Lung (tissue), 16 donors: Measurements from ENCODE around the gene OR2W3. TPM values are rescaled to one million over a fixed set of nuclear protein-coding genes. Genes with fewer than 3 reads are reported as not detected.

ENCODE experiments used
- ATAC-seq: fragments of 200-7000 bp; cut with Tn5 transposase; one replicate; pipeline ENCODE4 v1.9.1; 2020; ENCODE audit warnings: moderate number of reproducible peaks; ENCODE audit not compliant: insufficient read depth, low FRiP score
- DNase-seq, 3 donors: peaks; one replicate each; pipeline ENCODE4 v3.0.0-alpha.2; 2013 to 2017
- H3K27ac ChIP-seq, 2 donors: one replicate each; pipeline ENCODE4 v1.5.1; 2013; ENCODE audit warnings: mild to moderate bottlenecking in 2 of 2, moderate library complexity in 2 of 2, control low read depth in 1 of 2, inconsistent platforms in 1 of 2, low read depth in 1 of 2, low read length in 1 of 2
- H3K27me3 ChIP-seq, 3 donors: one replicate each; pipeline ENCODE4 v1.5.1; 2013; ENCODE audit warnings: low read length in 2 of 3; ENCODE audit not compliant: control insufficient read depth in 3 of 3, insufficient read depth in 3 of 3
- H3K36me3 ChIP-seq, 4 donors: one replicate each; pipeline ENCODE4 v1.5.1; 2013; ENCODE audit warnings: low read length in 4 of 4, mild to moderate bottlenecking in 1 of 4, moderate library complexity in 1 of 4; ENCODE audit not compliant: control insufficient read depth in 4 of 4, insufficient read depth in 4 of 4
- H3K4me1 ChIP-seq, 5 donors: one replicate each; pipeline ENCODE4 v1.5.1; 2013; ENCODE audit warnings: low read length in 5 of 5, mild to moderate bottlenecking in 2 of 5, moderate library complexity in 1 of 5; ENCODE audit not compliant: control insufficient read depth in 5 of 5, insufficient read depth in 5 of 5
- H3K4me3 ChIP-seq: one replicate; pipeline ENCODE4 v1.5.1; 2013; ENCODE audit warnings: mild to moderate bottlenecking, control low read depth, moderate library complexity
- H3K9ac ChIP-seq, 2 donors: one replicate each; pipeline ENCODE4 v1.5.1; 2013; ENCODE audit warnings: low read length in 2 of 2, control low read depth in 1 of 2; ENCODE audit not compliant: insufficient read depth in 1 of 2
- H3K9me3 ChIP-seq, 4 donors: one replicate each; pipeline ENCODE4 v1.5.1; 2013; ENCODE audit warnings: low read length in 3 of 4, mild to moderate bottlenecking in 1 of 4, moderate library complexity in 1 of 4; ENCODE audit not compliant: control insufficient read depth in 4 of 4, insufficient read depth in 3 of 4
- WGBS, 2 donors: extraction: QIAGEN DNeasy Blood & Tissue Kit; methylation state at CpG; one replicate each; pipeline ENCODE4 v1.1.7; 2013; 5-methylcytosine and 5-hydroxymethylcytosine counted together
- long read RNA-seq, 5 donors: transcript quantifications; one replicate each; lab custom pipeline, GENCODE V29; 2026
- polyA plus RNA-seq, 2 donors: library from polyadenylated mRNA; stranded (reverse); fragments of 200-250 nt; gene quantifications; one replicate each; pipeline ENCODE4 v1.2.1, GENCODE V29; 2013
- total RNA-seq, 2 donors: library from RNA; depleted of rRNA in 1 of 2; stranded (reverse); fragments of >200 nt in 1 of 2; gene quantifications; one replicate each; pipeline ENCODE4 v1.2.1, GENCODE V29; 2014 to 2021
- TF ChIP-seq, protein P1 (sequence below): IDR thresholded peaks from 2 replicates; pipeline ENCODE4 v1.5.1; 2012; ENCODE audit warnings: mild to moderate bottlenecking; ENCODE audit errors: control extremely low read depth, extremely low read depth
- donor health status: control.
- donor health status: control.
- donor health status: Bipolar disorder and iron deficiency.
- donor health status: healthy.
- donor health status: DM: yes; HTN: yes; CAD: no.

Gene OR2W3
- total RNA-seq (1 to 10 TPM; 1.1 to 2.0 TPM), polyA plus RNA-seq (under 1 TPM; 0.31 to 0.35 TPM)
- long read RNA-seq, donor 1, partial matches to known transcripts = 0 of 1 reads
- long read RNA-seq, donor 1, other reads (novel, unspliced or antisense) = 0 of 1 reads
- long read RNA-seq, donor 2 = 0 reads
- long read RNA-seq, donor 3 = 0 reads
- long read RNA-seq, donor 4 = 0 reads
- long read RNA-seq, donor 5 = 0 reads

DNA sequence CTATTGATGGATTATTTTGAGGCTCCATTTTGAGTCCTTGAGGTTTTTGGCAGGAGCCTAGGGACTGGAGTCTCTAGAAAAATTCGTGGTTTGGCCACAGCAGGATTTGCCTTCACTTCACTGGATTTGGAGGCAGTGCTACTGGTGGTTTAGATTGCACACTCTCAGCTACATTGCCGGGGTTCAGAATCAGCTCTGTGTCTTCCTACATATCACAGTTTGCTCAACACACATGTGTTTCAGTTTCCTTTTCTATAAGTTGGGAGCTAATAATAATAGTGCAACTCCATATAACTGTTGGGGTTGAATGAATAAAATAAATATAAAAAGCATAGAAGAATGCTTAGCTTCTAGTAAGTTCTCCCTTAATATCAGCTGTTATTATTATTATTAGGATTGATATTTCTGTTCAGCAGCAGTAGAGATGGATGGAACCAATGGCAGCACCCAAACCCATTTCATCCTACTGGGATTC is at the start of gene OR2W3:
Gene OR2W3 (plus strand): TSS at position 425 of the 475 bp plus-strand sequence. CDS start 0 bp downstream, at position 425.
- 39 to 44% methylated on average over 2 of the region's 2 CpGs for WGBS, 2 donors
- Histone ChIP-seq H3K36me3 (no peaks in the 10 kb centered on the region), H3K27me3 (no peaks in the 10 kb centered on the region), H3K27ac (no peak within 1 kb of the TSS), H3K9me3 (peaks cover 0 to 4% (median under 1%) of the 10 kb centered on the region in 4 donors), H3K4me1 (no peaks in the 10 kb centered on the region), H3K4me3 (no peak within 1 kb of the TSS), H3K9ac (no peak within 1 kb of the TSS)
- ATAC-seq (no peak), DNase-seq (no peak)
- TF ChIP-seq, protein P1, sequence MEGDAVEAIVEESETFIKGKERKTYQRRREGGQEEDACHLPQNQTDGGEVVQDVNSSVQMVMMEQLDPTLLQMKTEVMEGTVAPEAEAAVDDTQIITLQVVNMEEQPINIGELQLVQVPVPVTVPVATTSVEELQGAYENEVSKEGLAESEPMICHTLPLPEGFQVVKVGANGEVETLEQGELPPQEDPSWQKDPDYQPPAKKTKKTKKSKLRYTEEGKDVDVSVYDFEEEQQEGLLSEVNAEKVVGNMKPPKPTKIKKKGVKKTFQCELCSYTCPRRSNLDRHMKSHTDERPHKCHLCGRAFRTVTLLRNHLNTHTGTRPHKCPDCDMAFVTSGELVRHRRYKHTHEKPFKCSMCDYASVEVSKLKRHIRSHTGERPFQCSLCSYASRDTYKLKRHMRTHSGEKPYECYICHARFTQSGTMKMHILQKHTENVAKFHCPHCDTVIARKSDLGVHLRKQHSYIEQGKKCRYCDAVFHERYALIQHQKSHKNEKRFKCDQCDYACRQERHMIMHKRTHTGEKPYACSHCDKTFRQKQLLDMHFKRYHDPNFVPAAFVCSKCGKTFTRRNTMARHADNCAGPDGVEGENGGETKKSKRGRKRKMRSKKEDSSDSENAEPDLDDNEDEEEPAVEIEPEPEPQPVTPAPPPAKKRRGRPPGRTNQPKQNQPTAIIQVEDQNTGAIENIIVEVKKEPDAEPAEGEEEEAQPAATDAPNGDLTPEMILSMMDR = no peak

DNA sequence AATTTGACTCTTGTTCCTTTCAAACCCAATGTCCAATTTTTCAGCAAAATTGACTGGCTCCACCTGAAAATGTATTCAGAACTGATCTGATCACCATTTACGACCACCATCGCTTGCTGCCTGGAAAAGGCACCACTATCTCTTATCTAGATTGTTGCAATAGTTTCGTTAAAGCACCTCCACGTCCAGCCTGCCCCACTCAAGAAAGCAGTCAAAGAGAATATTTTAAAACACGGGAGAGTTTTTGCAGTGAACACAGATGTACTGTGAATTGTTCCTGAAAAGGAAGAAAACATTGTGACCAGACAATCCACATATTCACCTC is 49.7 kb upstream of the OR2W3 start:
- Histone ChIP-seq H3K4me1 (no peaks in the 10 kb centered on the region), H3K27me3 (no peaks in the 10 kb centered on the region), H3K36me3 (no peaks in the 10 kb centered on the region), H3K27ac (no peak overlapping the region), H3K9ac (no peak overlapping the region), H3K9me3 (no peaks in the 10 kb centered on the region), H3K4me3 (no peak overlapping the region)
- TF ChIP-seq, protein P1 = no peak
- DNase-seq (no peak), ATAC-seq (no peak)
- WGBS, 2 donors = 67 to 89% methylated on average over 5 of the region's 5 CpGs

DNA sequence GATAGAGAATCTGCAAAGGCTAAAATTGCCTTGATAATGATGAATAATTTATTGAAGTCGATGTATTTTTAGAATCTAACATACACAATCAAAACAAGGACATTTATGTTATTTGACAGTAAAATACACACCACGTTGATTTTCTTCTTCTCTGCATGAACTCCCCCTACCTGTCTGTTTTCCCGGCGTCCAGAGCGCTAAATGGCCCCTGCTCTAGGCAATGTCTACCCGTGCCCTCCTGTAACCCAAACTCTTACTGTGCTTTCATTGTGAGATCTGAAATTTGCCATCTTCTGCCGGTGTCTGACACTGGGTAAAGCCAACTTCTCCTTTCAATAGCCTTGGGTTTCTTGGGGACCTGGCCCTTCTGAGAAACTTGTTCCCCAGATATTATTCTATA is 47.0 kb upstream of the OR2W3 start:
- no peaks in the 10 kb centered on the region for H3K4me1 ChIP-seq
- TF ChIP-seq, protein P1 = no peak
- 88 to 93% methylated on average over 7 of the region's 7 CpGs for WGBS, 2 donors
- no peak overlapping the region for H3K9ac ChIP-seq
- H3K4me3 ChIP-seq = no peak overlapping the region
- H3K27me3 ChIP-seq = no peaks in the 10 kb centered on the region
- DNase-seq (no peak), ATAC-seq (no peak)
- H3K9me3 ChIP-seq = no peaks in the 10 kb centered on the region
- H3K27ac ChIP-seq = no peak overlapping the region
- H3K36me3 ChIP-seq = no peaks in the 10 kb centered on the region

- no peaks in the 10 kb centered on the region for H3K36me3 ChIP-seq
- no peak overlapping the region for H3K4me3 ChIP-seq
- DNase-seq (no peak), ATAC-seq (no peak)
- 86 to 98% methylated on average over 1 of the region's 1 CpG for WGBS, 2 donors
- H3K27me3 ChIP-seq = no peaks in the 10 kb centered on the region
- H3K9me3 ChIP-seq = no peaks in the 10 kb centered on the region
- no peaks in the 10 kb centered on the region for H3K4me1 ChIP-seq
- TF ChIP-seq, protein P1 = no peak
- no peak overlapping the region for H3K9ac ChIP-seq
- no peak overlapping the region for H3K27ac ChIP-seq
Observed at GRCh38 chr1:247849616-247850015, 45.8 kb upstream of the OR2W3 start.
